OCI-LY7 (cell line): ENCODE results near the gene TEAD2.

Source experiments
- CTCF ChIP-seq: fragments of 200-600 bp; sonication (generic); conservative IDR thresholded peaks from 2 replicates; pipeline ENCODE4 v1.5.1; 2014; ENCODE audit warnings: mild to moderate bottlenecking, antibody characterized with exemption, low read length, moderate library complexity, mixed read lengths
- EZH2phosphoT487 ChIP-seq: fragments of 200-600 bp; sonication (generic); IDR thresholded peaks from 2 replicates; pipeline ENCODE4 v1.6.1; 2018; ENCODE audit warnings: low read depth, borderline replicate concordance, mild to moderate bottlenecking, mixed run types, antibody characterized with exemption, low read length, moderate library complexity, mixed read lengths

- TF ChIP-seq CTCF, result no peak
- no peak for TF ChIP-seq EZH2phosphoT487
Observed at GRCh38 chr19:49368711-49369358, 6.6 kb upstream of the TEAD2 start.
